ENCODE results near the gene UGT2B7. TPM values are rescaled to one million over a fixed set of nuclear protein-coding genes. Genes with fewer than 3 reads are reported as not detected.

The UGT2B7 gene
- polyA plus RNA-seq, 1 of the 3 experiments (the other 2 are of a cell fraction), result not detected

- no peaks in the 10 kb centered on the region for H4K20me1 ChIP-seq (ENCODE audit: insufficient read depth)
- DNase-seq, result no peak
- TF ChIP-seq FOXM1 (IDR thresholded peaks at IDR 0.05; ENCODE audit: low read depth), result no peak
- TF ChIP-seq CTCF (IDR thresholded peaks at IDR 0.05), result no peak
- TF ChIP-seq IRF3 (IDR thresholded peaks at IDR 0.05; ENCODE audit: low read depth, low read length), result no peak
- H3K27ac ChIP-seq (ENCODE audit: low read depth in 2 of 2, low read length in 1 of 2), result no peak overlapping the region
- H3K27me3 ChIP-seq (ENCODE audit: insufficient read depth), result no peaks in the 10 kb centered on the region
- H3K36me3 ChIP-seq (replicated peaks in 1 of 2; ENCODE audit: control insufficient read depth in 1 of 2, insufficient read depth in 2 of 2, low read length in 1 of 2), result no peaks in the 10 kb centered on the region
- H3K4me2 ChIP-seq, result no peak overlapping the region
- no peak overlapping the region for H3K9ac ChIP-seq
- no peak overlapping the region for H3K4me3 ChIP-seq (ENCODE audit: low read depth in 2 of 2, low read length in 1 of 2)
- 11% methylated on average over 4 of the region's 4 CpGs for WGBS (ENCODE audit: low lambda C conversion rate)
- H3K4me1 ChIP-seq (ENCODE audit: control insufficient read depth in 1 of 2, insufficient read depth in 2 of 2, low read depth in 1 of 2, low read length in 1 of 2), result no peaks in the 10 kb centered on the region
- no peaks in the 10 kb centered on the region for H3K9me3 ChIP-seq
- no peaks in the 10 kb centered on the region for H3K79me2 ChIP-seq (ENCODE audit: insufficient read depth)
- no peaks in the 10 kb centered on the region for H3K9me2 ChIP-seq
- H2AFZ ChIP-seq (ENCODE audit: low read depth), result no peak overlapping the region
- H3F3A ChIP-seq (replicated peaks; ENCODE audit: insufficient read depth), result no peaks in the 10 kb centered on the region
- POLR2A ChIA-PET, result no interaction called here
- CTCF ChIA-PET, result no interaction called here
These were observed 21.0 kb upstream of the UGT2B7 start for GRCh38 chr4:69075061-69075792.

GRCh38 chr4:69078852-69079251 is 17.4 kb upstream of the UGT2B7 start:
- Histone ChIP-seq H4K20me1 (ENCODE audit: insufficient read depth) (no peaks in the 10 kb centered on the region), H3K9ac (no peak overlapping the region), H3K27me3 (ENCODE audit: insufficient read depth) (no peaks in the 10 kb centered on the region), H3F3A (replicated peaks; ENCODE audit: insufficient read depth) (no peaks in the 10 kb centered on the region), H3K4me1 (ENCODE audit: control insufficient read depth in 1 of 2, insufficient read depth in 2 of 2, low read depth in 1 of 2, low read length in 1 of 2) (no peaks in the 10 kb centered on the region), H3K4me3 (ENCODE audit: low read depth in 2 of 2, low read length in 1 of 2) (no peak overlapping the region), H3K27ac (ENCODE audit: low read depth in 2 of 2, low read length in 1 of 2) (no peak overlapping the region), H3K36me3 (replicated peaks in 1 of 2; ENCODE audit: control insufficient read depth in 1 of 2, insufficient read depth in 2 of 2, low read length in 1 of 2) (no peaks in the 10 kb centered on the region), H2AFZ (ENCODE audit: low read depth) (no peak overlapping the region), H3K79me2 (ENCODE audit: insufficient read depth) (no peaks in the 10 kb centered on the region), H3K9me3 (peaks cover 7% of the 10 kb centered on the region; the same call in 1 of the 2 replicates), H3K4me2 (no peak overlapping the region), H3K9me2 (no peaks in the 10 kb centered on the region)
- no peak for DNase-seq
- 10% methylated on average over 1 of the region's 2 CpGs for WGBS (ENCODE audit: low lambda C conversion rate)
- TF ChIP-seq RFX5 (IDR thresholded peaks at IDR 0.05; ENCODE audit: low read length), result no peak
- POLR2A ChIA-PET, result no interaction called here
- CTCF ChIA-PET, result no interaction called here

GRCh38 chr4:69088473-69088872 is 7.8 kb upstream of the UGT2B7 start:
- ChIA-PET CTCF (interaction anchor here (1.2 kb wide), 1 partner anchor 9 kb away, joined by 3 read pairs; no protein-coding TSS in a partner anchor), POLR2A (no interaction called here)
- Histone ChIP-seq H3K4me2 (no peak overlapping the region), H3K79me2 (ENCODE audit: insufficient read depth) (no peaks in the 10 kb centered on the region), H2AFZ (ENCODE audit: low read depth) (no peak overlapping the region), H3K27ac (ENCODE audit: low read depth in 2 of 2, low read length in 1 of 2) (no peak overlapping the region), H3K9me2 (no peaks in the 10 kb centered on the region), H4K20me1 (ENCODE audit: insufficient read depth) (no peaks in the 10 kb centered on the region), H3K4me3 (ENCODE audit: low read depth in 2 of 2, low read length in 1 of 2) (no peak overlapping the region), H3F3A (replicated peaks; ENCODE audit: insufficient read depth) (no peaks in the 10 kb centered on the region), H3K27me3 (ENCODE audit: insufficient read depth) (no peaks in the 10 kb centered on the region), H3K9me3 (peaks cover 4% of the 10 kb centered on the region; the same call in 1 of the 2 replicates), H3K36me3 (replicated peaks in 1 of 2; ENCODE audit: control insufficient read depth in 1 of 2, insufficient read depth in 2 of 2, low read length in 1 of 2) (no peaks in the 10 kb centered on the region), H3K4me1 (ENCODE audit: control insufficient read depth in 1 of 2, insufficient read depth in 2 of 2, low read depth in 1 of 2, low read length in 1 of 2) (no peaks in the 10 kb centered on the region), H3K9ac (no peak overlapping the region)
- WGBS (ENCODE audit: low lambda C conversion rate), result 5% methylated on average over 2 of the region's 2 CpGs
- DNase-seq, result no peak
- TF ChIP-seq FOXJ3 (CRISPR knock-in tag; IDR thresholded peaks at IDR 0.05), result no peak
- no peak for TF ChIP-seq ELF1 (IDR thresholded peaks at IDR 0.05)
- TF ChIP-seq NFIC (IDR thresholded peaks at IDR 0.05; ENCODE audit: borderline replicate concordance), result no peak
- TF ChIP-seq RFX5 (IDR thresholded peaks at IDR 0.05; ENCODE audit: low read length), result no peak
- TF ChIP-seq SIN3A (IDR thresholded peaks at IDR 0.05; ENCODE audit: borderline replicate concordance, low read depth, low read length), result no peak
- TF ChIP-seq POLR2AphosphoS5 (IDR thresholded peaks at IDR 0.05; ENCODE audit: low read depth, low read length), result no peak
- TF ChIP-seq EP300 (IDR thresholded peaks at IDR 0.05; ENCODE audit: borderline replicate concordance in 1 of 2, low read depth in 1 of 2, low read length in 1 of 2), result no peak

Measured in SK-N-SH (cell line).